ENCODE results near the gene NR1I3. TPM values are rescaled to one million over a fixed set of nuclear protein-coding genes. Genes with fewer than 3 reads are reported as not detected.

NR1I3 gene
- total RNA-seq, 1 donor from 2014 or later = not detected

- H3K9me3 Mint-ChIP-seq (ENCODE audit: unreplicated experiment) = no peaks in the 10 kb centered on the region
- no peak for TF ChIP-seq CTCF (IDR thresholded peaks at IDR 0.05)
- no peaks in the 10 kb centered on the region for H3K27me3 Mint-ChIP-seq (ENCODE audit: unreplicated experiment)
Measured at GRCh38 chr1:161200992-161201835, 36.8 kb downstream of the NR1I3 start.

GRCh38 chr1:161200421-161200991, 37.5 kb downstream of the NR1I3 start:
- TF ChIP-seq CTCF (IDR thresholded peaks at IDR 0.05) = no peak
- no peak overlapping the region for H3K4me3 Mint-ChIP-seq (ENCODE audit: unreplicated experiment)
- H3K4me1 Mint-ChIP-seq (ENCODE audit: unreplicated experiment) = peaks cover 74% of the 10 kb centered on the region

More at GRCh38 chr1:161200992-161201835, 36.8 kb downstream of the NR1I3 start:
- peaks cover 72% of the 10 kb centered on the region for H3K4me1 Mint-ChIP-seq (ENCODE audit: unreplicated experiment)
- peak overlapping the region; percentile 96 for H3K27ac Mint-ChIP-seq (ENCODE audit: unreplicated experiment)
- H3K4me3 Mint-ChIP-seq (ENCODE audit: unreplicated experiment) = peak overlapping the region; percentile 91
- peaks cover 14% of the 10 kb centered on the region for H3K36me3 Mint-ChIP-seq (ENCODE audit: unreplicated experiment)
- no peak for DNase-seq (ENCODE audit: extremely low spot score, unreplicated experiment)

GRCh38 chr1:161199506-161200139, 38.4 kb downstream of the NR1I3 start:
- no peak for DNase-seq (ENCODE audit: extremely low spot score, unreplicated experiment)
- Mint-ChIP-seq H3K9me3 (ENCODE audit: unreplicated experiment) (no peaks in the 10 kb centered on the region), H3K4me1 (ENCODE audit: unreplicated experiment) (peaks cover 72% of the 10 kb centered on the region), H3K27ac (ENCODE audit: unreplicated experiment) (peak overlapping the region; percentile 86), H3K27me3 (ENCODE audit: unreplicated experiment) (no peaks in the 10 kb centered on the region), H3K36me3 (ENCODE audit: unreplicated experiment) (peaks cover 8% of the 10 kb centered on the region), H3K4me3 (ENCODE audit: unreplicated experiment) (no peak overlapping the region)
- TF ChIP-seq CTCF (IDR thresholded peaks at IDR 0.05) = no peak

More at GRCh38 chr1:161200421-161200991, 37.5 kb downstream of the NR1I3 start:
- H3K27me3 Mint-ChIP-seq (ENCODE audit: unreplicated experiment) = no peaks in the 10 kb centered on the region
- H3K27ac Mint-ChIP-seq (ENCODE audit: unreplicated experiment) = peak overlapping the region; percentile 96
- peaks cover 11% of the 10 kb centered on the region for H3K36me3 Mint-ChIP-seq (ENCODE audit: unreplicated experiment)
- no peak for DNase-seq (ENCODE audit: extremely low spot score, unreplicated experiment)
- no peaks in the 10 kb centered on the region for H3K9me3 Mint-ChIP-seq (ENCODE audit: unreplicated experiment)

GRCh38 chr1:161198897-161199431, 39.0 kb downstream of the NR1I3 start, which contains the start of gene ADAMTS4:
Gene ADAMTS4 (minus strand): TSS chr1:161199054. CDS start chr1:161198627, 427 bp downstream.
- no peaks in the 10 kb centered on the region for H3K27me3 Mint-ChIP-seq (ENCODE audit: unreplicated experiment)
- no peak for DNase-seq (ENCODE audit: extremely low spot score, unreplicated experiment)
- H3K4me3 Mint-ChIP-seq (ENCODE audit: unreplicated experiment) = peak within 1 kb of the TSS; percentile 65
- H3K36me3 Mint-ChIP-seq (ENCODE audit: unreplicated experiment) = peaks cover 2% of the 10 kb centered on the region
- H3K4me1 Mint-ChIP-seq (ENCODE audit: unreplicated experiment) = peaks cover 66% of the 10 kb centered on the region
- peak within 1 kb of the TSS; percentile 86 for H3K27ac Mint-ChIP-seq (ENCODE audit: unreplicated experiment)
- H3K9me3 Mint-ChIP-seq (ENCODE audit: unreplicated experiment) = no peaks in the 10 kb centered on the region
- no peak for TF ChIP-seq CTCF (IDR thresholded peaks at IDR 0.05)
